Panc1 (cell line): ENCODE results near the gene MACC1. TPM values are rescaled to one million over a fixed set of nuclear protein-coding genes. Genes with fewer than 3 reads are reported as not detected.

ENCODE experiments used
- ATAC-seq: fragments of 200-7000 bp; cut with Tn5 transposase; 2 replicates; pipeline ENCODE4 v1.9.1; 2020; ENCODE audit warnings: mild to moderate bottlenecking, moderate library complexity
- BruUV-seq: library from RNA; stranded (reverse); fragments of 400-500 nt; replicated peaks from 2 replicates; lab custom pipeline; 2021; lab: Mats Ljungman, UMichigan
- CTCF ChIA-PET: fragments of 300-600 bp; sonication (Branson Sonifier 250); formaldehyde crosslinking; loops from one replicate; lab custom pipeline; 2022; ENCODE audit warnings: antibody characterized with exemption; lab: Charles Lee
- POLR2A ChIA-PET: fragments of 300-600 bp; sonication (Branson Sonifier 250); formaldehyde crosslinking; loops from one replicate; lab custom pipeline; 2022; ENCODE audit warnings: antibody characterized with exemption; lab: Charles Lee
- DNase-seq: peaks from one replicate; pipeline ENCODE4 v3.0.0-alpha.2; 2010; ENCODE audit warnings: low read depth, low spot score
- H3K27ac ChIP-seq: 2 replicates; pipeline ENCODE4 v1.5.1; 2011; ENCODE audit warnings: mild to moderate bottlenecking, low read length, inconsistent platforms
- H3K27me3 ChIP-seq: fragments of 200-500 bp; sonication (Bioruptor generic); 2 replicates; pipeline ENCODE4 v1.6.0; 2014; ENCODE audit warnings: low read length, inconsistent platforms; ENCODE audit not compliant: control insufficient read depth, insufficient read depth
- H3K36me3 ChIP-seq: fragments of 200-500 bp; sonication (Bioruptor generic); 2 replicates; pipeline ENCODE4 v1.5.1; 2014; ENCODE audit warnings: inconsistent platforms, mild to moderate bottlenecking, low read length, moderate library complexity; ENCODE audit not compliant: control insufficient read depth, insufficient read depth
- H3K4me1 ChIP-seq: 2 replicates; pipeline ENCODE4 v1.5.1; 2011; ENCODE audit warnings: inconsistent platforms, mild to moderate bottlenecking, low read length, moderate library complexity; ENCODE audit not compliant: control insufficient read depth, insufficient read depth
- H3K4me3 ChIP-seq, 2 experiments: 2 replicates each; pipeline ENCODE4 v1.5.1; 2011 to 2012; ENCODE audit warnings: low read depth in 2 of 2, low read length in 2 of 2, mild to moderate bottlenecking in 2 of 2, inconsistent platforms in 1 of 2, moderate library complexity in 1 of 2
- H3K9me3 ChIP-seq: fragments of 200-500 bp; sonication (Bioruptor generic); 2 replicates; pipeline ENCODE4 v1.5.1; 2014; ENCODE audit warnings: low read depth, mild to moderate bottlenecking, inconsistent platforms, low read length, moderate library complexity; ENCODE audit not compliant: control insufficient read depth, insufficient read depth
- CTCF ChIP-seq: fragments of 450-650 bp; IDR thresholded peaks from 2 replicates; pipeline ENCODE4 v1.5.1; 2017; ENCODE audit warnings: mild to moderate bottlenecking
- POLR2AphosphoS5 ChIP-seq: IDR thresholded peaks from 2 replicates; pipeline ENCODE4 v1.6.1; 2012; ENCODE audit warnings: mild to moderate bottlenecking, low read depth, low read length, moderate library complexity
- REST ChIP-seq, 2 experiments: IDR thresholded peaks; 2 replicates each; pipeline ENCODE4 v1.6.1; 2011 to 2012; ENCODE audit warnings: low read depth in 2 of 2, control low read depth in 1 of 2, low read length in 1 of 2, mild to moderate bottlenecking in 1 of 2, moderate library complexity in 1 of 2; ENCODE audit not compliant: insufficient read depth in 1 of 2
- SIN3A ChIP-seq: IDR thresholded peaks from 2 replicates; pipeline ENCODE4 v1.6.1; 2012; ENCODE audit warnings: low read depth, mild to moderate bottlenecking, low read length, moderate library complexity, borderline replicate concordance; ENCODE audit not compliant: insufficient read depth
- TCF7L2 ChIP-seq: IDR thresholded peaks from 2 replicates; pipeline ENCODE4 v1.6.1; 2011; ENCODE audit warnings: mild to moderate bottlenecking, low read depth, low read length, inconsistent platforms
- in situ Hi-C: cut with HindIII; loops from 2 replicates; pipeline ENCODE4 v1.10.0; 2016; ENCODE audit warnings: low sequenced_read_pairs, low pct_unique_long_range_greater_than_20kb
- intact Hi-C: fragments of 100-400 bp; cut with micrococcal nuclease; formaldehyde crosslinking; loops from one replicate; pipeline ENCODE4 v1.10.0; 2022; ENCODE audit not compliant: unreplicated experiment
- total RNA-seq: library from RNA; stranded (reverse); gene quantifications from one replicate; pipeline ENCODE4 v1.2.1, GENCODE V29; 2021; ENCODE audit not compliant: unreplicated experiment

The MACC1 gene
- total RNA-seq, 1 experiment from 2014 or later, result 0.08 TPM

- no peak for TF ChIP-seq REST (IDR thresholded peaks at IDR 0.05; ENCODE audit: insufficient read depth in 1 of 2, low read depth in 2 of 2, low read length in 1 of 2)
- no peak for TF ChIP-seq CTCF
- no peak for TF ChIP-seq POLR2AphosphoS5
- no peak for TF ChIP-seq TCF7L2
- no peak for TF ChIP-seq SIN3A
- ChIA-PET CTCF (no interaction called here), POLR2A (no interaction called here)
- intact Hi-C loops (no loop called here), in situ Hi-C loops (no loop called here)
- no peak for ATAC-seq
- H3K27ac ChIP-seq, result no peak overlapping the region
- no peak overlapping the region for H3K4me3 ChIP-seq
- no TSS peak for BruUV-seq
- H3K27me3 ChIP-seq, result no peaks in the 10 kb centered on the region
- no peaks in the 10 kb centered on the region for H3K9me3 ChIP-seq
- H3K4me1 ChIP-seq, result no peaks in the 10 kb centered on the region
- DNase-seq, result no peak
- H3K36me3 ChIP-seq, result no peaks in the 10 kb centered on the region
Measured at GRCh38 chr7:20203316-20203715, 13.9 kb downstream of the MACC1 start.

DNA sequence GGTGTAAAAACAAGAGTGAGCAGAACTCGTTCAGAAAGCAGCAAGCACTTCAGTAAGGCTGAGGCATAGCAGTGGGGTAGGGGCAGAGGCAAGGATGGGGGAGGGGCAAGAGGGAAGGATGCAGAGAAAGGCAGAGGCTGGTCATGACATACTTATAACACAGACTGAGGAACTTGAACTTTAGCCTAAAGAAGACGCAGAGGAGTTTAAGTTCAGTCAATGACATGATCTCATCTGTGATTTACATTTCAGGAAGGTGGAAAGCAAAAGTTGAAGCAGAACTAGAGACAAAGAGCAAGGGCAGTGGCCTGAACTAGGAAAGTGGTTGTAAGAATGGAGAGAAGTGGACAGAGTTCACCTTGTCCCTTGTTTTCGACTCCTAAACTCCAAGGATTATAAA, 15.8 kb downstream of the MACC1 start:
- ATAC-seq (no peak), DNase-seq (no peak)
- POLR2A ChIA-PET, result no interaction called here
- Histone ChIP-seq H3K9me3 (no peaks in the 10 kb centered on the region), H3K4me3 (no peak overlapping the region), H3K27me3 (no peaks in the 10 kb centered on the region), H3K27ac (no peak overlapping the region), H3K36me3 (no peaks in the 10 kb centered on the region), H3K4me1 (no peaks in the 10 kb centered on the region)
- CTCF ChIA-PET, result no interaction called here
- no TSS peak for BruUV-seq
- intact Hi-C loops, result no loop called here
- in situ Hi-C loops, result no loop called here
- TF ChIP-seq CTCF (no peak), POLR2AphosphoS5 (no peak), TCF7L2 (no peak), REST (IDR thresholded peaks at IDR 0.05; ENCODE audit: insufficient read depth in 1 of 2, low read depth in 2 of 2, low read length in 1 of 2) (no peak), SIN3A (no peak)
